HEK293 (cell line): ENCODE data around the gene KITLG.

Experiments used
- CTCF ChIP-seq: fragments of 450-650 bp; formaldehyde crosslinking; IDR thresholded peaks from 2 replicates; pipeline ENCODE4 v1.5.1; 2016; ENCODE audit warnings: missing biosample characterization, missing genetic modification characterization
- OVOL3 ChIP-seq: fragments of 450-650 bp; formaldehyde crosslinking; IDR thresholded peaks from 2 replicates; pipeline ENCODE4 v1.5.1; 2016; ENCODE audit warnings: missing biosample characterization, missing genetic modification characterization
- ZNF16 ChIP-seq: fragments of 450-650 bp; formaldehyde crosslinking; IDR thresholded peaks from 2 replicates; pipeline ENCODE4 v1.5.1; 2016; ENCODE audit warnings: low read depth, missing biosample characterization, missing genetic modification characterization
- ZNF202 ChIP-seq: fragments of 450-650 bp; formaldehyde crosslinking; IDR thresholded peaks from 2 replicates; pipeline ENCODE4 v1.5.1; 2016; ENCODE audit warnings: missing biosample characterization, missing genetic modification characterization, borderline replicate concordance
- TF ChIP-seq, protein P1 (sequence below): sonication (generic); formaldehyde crosslinking; IDR thresholded peaks from 2 replicates; pipeline ENCODE4 v1.8.1; 2022; ENCODE audit warnings: mild to moderate bottlenecking, moderate library complexity, missing genetic modification reagents

- TF ChIP-seq CTCF (tag by site-specific recombination) (no peak), OVOL3 (no peak), ZNF16 (tag by site-specific recombination) (no peak), ZNF202 (tag by site-specific recombination) (no peak)
- TF ChIP-seq, protein P1, sequence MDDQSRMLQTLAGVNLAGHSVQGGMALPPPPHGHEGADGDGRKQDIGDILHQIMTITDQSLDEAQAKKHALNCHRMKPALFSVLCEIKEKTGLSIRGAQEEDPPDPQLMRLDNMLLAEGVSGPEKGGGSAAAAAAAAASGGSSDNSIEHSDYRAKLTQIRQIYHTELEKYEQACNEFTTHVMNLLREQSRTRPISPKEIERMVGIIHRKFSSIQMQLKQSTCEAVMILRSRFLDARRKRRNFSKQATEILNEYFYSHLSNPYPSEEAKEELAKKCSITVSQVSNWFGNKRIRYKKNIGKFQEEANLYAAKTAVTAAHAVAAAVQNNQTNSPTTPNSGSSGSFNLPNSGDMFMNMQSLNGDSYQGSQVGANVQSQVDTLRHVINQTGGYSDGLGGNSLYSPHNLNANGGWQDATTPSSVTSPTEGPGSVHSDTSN (CRISPR knock-in tag) = no peak
Measured at GRCh38 chr12:88576866-88577265, 3.4 kb downstream of the KITLG start.
